HepG2 (cell line): ENCODE results near the gene HSD17B11. TPM values are rescaled to one million over a fixed set of nuclear protein-coding genes. Genes with fewer than 3 reads are reported as not detected.

ENCODE experiments used
- KAT8 ChIP-seq: IDR thresholded peaks from 2 replicates; pipeline ENCODE4 v1.6.1; 2016; ENCODE audit warnings: missing genetic modification reagents, missing compliant biosample characterization
- KDM2A ChIP-seq: sonication (generic); formaldehyde crosslinking; IDR thresholded peaks from 2 replicates; pipeline ENCODE4 v1.4.0; 2020; ENCODE audit warnings: low read depth, missing genetic modification reagents, borderline replicate concordance
- NFIC ChIP-seq: IDR thresholded peaks from 2 replicates; pipeline ENCODE4 v1.6.1; 2012; ENCODE audit warnings: mild to moderate bottlenecking, low read length, inconsistent platforms
- PAX8 ChIP-seq: sonication (generic); formaldehyde crosslinking; IDR thresholded peaks from 2 replicates; pipeline ENCODE4 v1.8.0; 2022; ENCODE audit warnings: mild to moderate bottlenecking, missing genetic modification reagents, borderline replicate concordance
- PITX1 ChIP-seq: sonication (generic); formaldehyde crosslinking; IDR thresholded peaks from 2 replicates; pipeline ENCODE4 v1.5.1; 2020; ENCODE audit warnings: mild to moderate bottlenecking, missing genetic modification reagents
- POLR2G ChIP-seq: fragments of 200-400 bp; formaldehyde crosslinking; IDR thresholded peaks from 2 replicates; pipeline ENCODE4 v1.6.1; 2018; ENCODE audit warnings: mild to moderate bottlenecking, low read depth, low read length, moderate library complexity
- RBAK ChIP-seq: sonication (generic); formaldehyde crosslinking; IDR thresholded peaks from 2 replicates; pipeline ENCODE4 v1.5.1; 2020; ENCODE audit warnings: mild to moderate bottlenecking, missing genetic modification reagents
- RBFOX2 ChIP-seq: fragments of 200-400 bp; formaldehyde crosslinking; IDR thresholded peaks from 2 replicates; pipeline ENCODE4 v1.6.1; 2017; ENCODE audit warnings: low read depth, mild to moderate bottlenecking, low read length
- SALL1 ChIP-seq: sonication (generic); formaldehyde crosslinking; IDR thresholded peaks from 2 replicates; pipeline ENCODE4 v1.8.0; 2022; ENCODE audit warnings: mild to moderate bottlenecking, missing genetic modification reagents
- TBX3 ChIP-seq: fragments of 450-650 bp; IDR thresholded peaks from 2 replicates; pipeline ENCODE4 v1.6.1; 2017; ENCODE audit warnings: antibody characterized with exemption, mild to moderate bottlenecking, inconsistent platforms, borderline replicate concordance
- ZFP90 ChIP-seq: sonication (generic); formaldehyde crosslinking; IDR thresholded peaks from 2 replicates; pipeline ENCODE4 v1.8.0; 2022; ENCODE audit warnings: missing genetic modification reagents, mild to moderate bottlenecking, inconsistent platforms, borderline replicate concordance
- ZFP91 ChIP-seq: sonication (generic); formaldehyde crosslinking; IDR thresholded peaks from 2 replicates; pipeline ENCODE4 v1.9.0; 2022; ENCODE audit warnings: missing genetic modification reagents, mild to moderate bottlenecking, borderline replicate concordance
- ZNF331 ChIP-seq: sonication (generic); formaldehyde crosslinking; IDR thresholded peaks from 2 replicates; pipeline ENCODE4 v1.4.0; 2020; ENCODE audit warnings: missing genetic modification reagents
- ZNF362 ChIP-seq: sonication (generic); formaldehyde crosslinking; IDR thresholded peaks from 2 replicates; pipeline ENCODE4 v1.4.0; 2020; ENCODE audit warnings: missing genetic modification reagents, mild to moderate bottlenecking, borderline replicate concordance
- ZNF609 ChIP-seq: sonication (generic); formaldehyde crosslinking; IDR thresholded peaks from 2 replicates; pipeline ENCODE4 v1.4.0; 2020; ENCODE audit warnings: mild to moderate bottlenecking, missing genetic modification reagents, borderline replicate concordance
- ZNF7 ChIP-seq: IDR thresholded peaks from 2 replicates; pipeline ENCODE4 v1.6.1; 2016; ENCODE audit warnings: missing biosample characterization, missing genetic modification reagents
- ZZZ3 ChIP-seq: sonication (generic); formaldehyde crosslinking; IDR thresholded peaks from 2 replicates; pipeline ENCODE4 v1.4.0; 2020; ENCODE audit warnings: missing genetic modification reagents, mild to moderate bottlenecking, borderline replicate concordance
- polyA plus RNA-seq, 8 experiments: library from polyadenylated mRNA; depleted of rRNA in 3 of 8; stranded (reverse) in 7 of 8; unstranded in 1 of 8; fragments of >200 nt; fragmentation: Illumina TruSeq in 4 of 8; extraction: Trizol in 4 of 8; gene quantifications; 2 replicates each; pipeline versions ENCODE4 v1.2.1 to v1.2.3, GENCODE V29; 2011 to 2016; ENCODE audit warnings: low read depth in 4 of 8, missing spikeins in 1 of 8, mixed read lengths in 1 of 8; ENCODE audit not compliant: insufficient read depth in 1 of 8
- total RNA-seq, 5 experiments: library from RNA; depleted of rRNA; stranded (reverse); fragments of >200 nt; fragmentation: Illumina TruSeq; extraction: Trizol; gene quantifications; 2 replicates each; pipeline ENCODE4 v1.2.3, GENCODE V29; 2016; ENCODE audit warnings: low read depth in 1 of 5

The HSD17B11 gene
- total and polyA plus RNA-seq, 2 of the 13 experiments (the other 11 are each of a cell fraction or from before 2014, with no cell fraction given) = 121 to 158 TPM

GRCh38 chr4:87409420-87409939, 18.5 kb upstream of the HSD17B11 start (continued):
- TF ChIP-seq ZNF609 (CRISPR knock-in tag) (peak; percentile 92), NFIC (peak; percentile 86), POLR2G (no peak), PITX1 (CRISPR knock-in tag) (peak; percentile 59; the same call in 1 of the 2 replicates), SALL1 (CRISPR knock-in tag) (peak; percentile 72; the same call in 1 of the 2 replicates), TBX3 (no peak), RBAK (CRISPR knock-in tag) (no peak), ZNF331 (peak; percentile 59; the same call in 1 of the 2 replicates), KDM2A (CRISPR knock-in tag) (no peak), ZNF362 (CRISPR knock-in tag) (no peak), KAT8 (0 out of 2 replicates have a peak, but pooled peaks have one; percentile 28), ZFP91 (CRISPR knock-in tag) (no peak), PAX8 (CRISPR knock-in tag) (no peak), RBFOX2 (no peak), ZFP90 (CRISPR knock-in tag) (no peak), ZZZ3 (CRISPR knock-in tag) (no peak), ZNF7 (CRISPR knock-in tag) (peak; percentile 76)
